Liver (tissue), 9 donors: ENCODE results near the gene GPALPP1. TPM values are rescaled to one million over a fixed set of nuclear protein-coding genes. Genes with fewer than 3 reads are reported as not detected.

Source experiments
- DNase-seq: peaks from one replicate; pipeline ENCODE4 v3.0.0-alpha.2; 2017; ENCODE audit warnings: low spot score
- H3K27ac ChIP-seq, 2 donors: one replicate each; pipeline ENCODE4 v1.7.0; 2013; ENCODE audit warnings: inconsistent platforms in 2 of 2, low read length in 2 of 2, control low read depth in 1 of 2, low read depth in 1 of 2, mild to moderate bottlenecking in 1 of 2
- H3K27me3 ChIP-seq, 4 donors: one replicate each; pipeline versions ENCODE4 v1.6.1 to v1.7.0; 2013; ENCODE audit warnings: low read length in 3 of 4, inconsistent platforms in 1 of 4, mild to moderate bottlenecking in 1 of 4, moderate library complexity in 1 of 4; ENCODE audit not compliant: control insufficient read depth in 4 of 4, insufficient read depth in 4 of 4
- H3K36me3 ChIP-seq, 4 donors: one replicate each; pipeline versions ENCODE4 v1.6.1 to v1.7.0; 2013; ENCODE audit warnings: low read length in 3 of 4, mild to moderate bottlenecking in 3 of 4, low read depth in 1 of 4, moderate library complexity in 1 of 4; ENCODE audit not compliant: control insufficient read depth in 4 of 4, insufficient read depth in 3 of 4
- H3K4me1 ChIP-seq, 4 donors: one replicate each; pipeline versions ENCODE4 v1.6.1 to v1.7.0; 2013; ENCODE audit warnings: low read length in 3 of 4, mild to moderate bottlenecking in 3 of 4, moderate library complexity in 1 of 4; ENCODE audit not compliant: control insufficient read depth in 4 of 4, insufficient read depth in 4 of 4
- H3K4me3 ChIP-seq, 3 donors: one replicate each; pipeline versions ENCODE4 v1.6.1 to v1.7.0; 2013; ENCODE audit warnings: low read length in 3 of 3, control low read depth in 1 of 3, low read depth in 1 of 3, mild to moderate bottlenecking in 1 of 3
- H3K9ac ChIP-seq, 2 donors: one replicate each; pipeline ENCODE4 v1.7.0; 2013; ENCODE audit warnings: low read length in 2 of 2, mild to moderate bottlenecking in 2 of 2, moderate library complexity in 2 of 2, control low read depth in 1 of 2, low read depth in 1 of 2
- H3K9me3 ChIP-seq, 4 donors: one replicate each; pipeline versions ENCODE4 v1.6.1 to v1.7.0; 2013; ENCODE audit warnings: low read length in 3 of 4; ENCODE audit not compliant: control insufficient read depth in 4 of 4
- ATF3 ChIP-seq: IDR thresholded peaks from 2 replicates; pipeline ENCODE4 v1.6.1; 2016; ENCODE audit warnings: antibody characterized with exemption
- CTCF ChIP-seq: fragments of 150-350 bp; IDR thresholded peaks from 2 replicates; pipeline ENCODE4 v1.5.1; 2017; ENCODE audit warnings: improper control_type of control experiment, low read depth, low read length; ENCODE audit not compliant: missing input control
- EGR1 ChIP-seq, 2 donors: IDR thresholded peaks; 2 replicates each; pipeline ENCODE4 v1.6.1; 2016 to 2018; ENCODE audit warnings: antibody characterized with exemption in 2 of 2, low read depth in 2 of 2
- FOXA1 ChIP-seq: IDR thresholded peaks from 2 replicates; pipeline ENCODE4 v1.6.1; 2016; ENCODE audit warnings: antibody characterized with exemption
- FOXA2 ChIP-seq: IDR thresholded peaks from 2 replicates; pipeline ENCODE4 v1.6.1; 2016; ENCODE audit warnings: antibody characterized with exemption
- GABPA ChIP-seq, 2 donors: IDR thresholded peaks in 1 of 2; conservative IDR thresholded peaks in 1 of 2; 2 replicates each; pipeline ENCODE4 v1.6.1; 2016; ENCODE audit warnings: antibody characterized with exemption in 2 of 2, mild to moderate bottlenecking in 1 of 2, moderate library complexity in 1 of 2
- HNF4A ChIP-seq, 2 donors: conservative IDR thresholded peaks; 2 replicates each; pipeline ENCODE4 v1.6.1; 2016; ENCODE audit warnings: antibody characterized with exemption in 2 of 2, mild to moderate bottlenecking in 2 of 2
- HNF4G ChIP-seq: IDR thresholded peaks from 2 replicates; pipeline ENCODE4 v1.6.1; 2016; ENCODE audit warnings: antibody characterized with exemption
- JUND ChIP-seq, 2 donors: IDR thresholded peaks; 2 replicates each; pipeline ENCODE4 v1.6.1; 2016; ENCODE audit warnings: antibody characterized with exemption in 2 of 2
- MAX ChIP-seq: IDR thresholded peaks from 2 replicates; pipeline ENCODE4 v1.6.1; 2016; ENCODE audit warnings: antibody characterized with exemption
- NR2F2 ChIP-seq: IDR thresholded peaks from 2 replicates; pipeline ENCODE4 v1.6.1; 2016; ENCODE audit warnings: antibody characterized with exemption
- RAD21 ChIP-seq, 2 donors: IDR thresholded peaks; 2 replicates each; pipeline ENCODE4 v1.6.1; 2016; ENCODE audit warnings: antibody characterized with exemption in 2 of 2, mild to moderate bottlenecking in 2 of 2
- REST ChIP-seq: IDR thresholded peaks from 2 replicates; pipeline ENCODE4 v1.6.1; 2016; ENCODE audit warnings: antibody characterized with exemption, mild to moderate bottlenecking
- RXRA ChIP-seq, 2 donors: IDR thresholded peaks; 2 replicates each; pipeline ENCODE4 v1.6.1; 2017 to 2018; ENCODE audit warnings: antibody characterized with exemption in 2 of 2, mild to moderate bottlenecking in 1 of 2
- SP1 ChIP-seq: IDR thresholded peaks from 2 replicates; pipeline ENCODE4 v1.6.1; 2018; ENCODE audit warnings: antibody characterized with exemption, mild to moderate bottlenecking
- TAF1 ChIP-seq: conservative IDR thresholded peaks from 2 replicates; pipeline ENCODE4 v1.6.1; 2016; ENCODE audit warnings: antibody characterized with exemption, mild to moderate bottlenecking
- YY1 ChIP-seq: IDR thresholded peaks from 2 replicates; pipeline ENCODE4 v1.6.1; 2016; ENCODE audit warnings: antibody characterized with exemption, mild to moderate bottlenecking
- WGBS: extraction: QIAGEN DNeasy Blood & Tissue Kit; methylation state at CpG from one replicate; pipeline ENCODE4 v1.1.7; 2013; 5-methylcytosine and 5-hydroxymethylcytosine counted together
- polyA plus RNA-seq, 2 donors: library from polyadenylated mRNA; stranded (reverse) in 1 of 2; unstranded in 1 of 2; fragments of 200-250 nt in 1 of 2; fragments of >200 nt in 1 of 2; fragmentation: Nextera tagmentation in 1 of 2; extraction: Ambion mirVana in 1 of 2; gene quantifications; one replicate each; pipeline versions ENCODE4 v1.2.1 to v1.2.3, GENCODE V29; 2013 to 2015
- total RNA-seq, 2 donors: library from RNA; depleted of rRNA; stranded (reverse); fragments of >200 nt; gene quantifications; one replicate each; pipeline ENCODE4 v1.2.3, GENCODE V29; 2014
- TF ChIP-seq, protein P1 (sequence below): IDR thresholded peaks from 2 replicates; pipeline ENCODE4 v1.6.1; 2016; ENCODE audit warnings: antibody characterized with exemption
- donor health status: healthy.
- donor health status: healthy.
- donor health status: healthy.
- donor health status: healthy.
- donor health status: healthy.

GPALPP1 gene
- total and polyA plus RNA-seq, 4 donors, result 4.7 to 15.7 (median 10.0) TPM

- Histone ChIP-seq H3K4me3 (no peak overlapping the region), H3K27ac (no peak overlapping the region), H3K27me3 (no peaks in the 10 kb centered on the region), H3K4me1 (no peaks in the 10 kb centered on the region), H3K9me3 (no peaks in the 10 kb centered on the region), H3K9ac (no peak overlapping the region), H3K36me3 (no peaks in the 10 kb centered on the region)
- no peak for TF ChIP-seq CTCF
- no peak for TF ChIP-seq REST
- TF ChIP-seq FOXA2, result no peak
- TF ChIP-seq RAD21 (IDR thresholded peaks at IDR 0.05), result no peak
- no peak for TF ChIP-seq HNF4A (conservative IDR thresholded peaks at IDR 0.05)
- no peak for TF ChIP-seq ATF3
- TF ChIP-seq RXRA (IDR thresholded peaks at IDR 0.05), result no peak
- TF ChIP-seq JUND (IDR thresholded peaks at IDR 0.05), result no peak
- no peak for TF ChIP-seq GABPA (IDR thresholded peaks at IDR 0.05 in 1 of 2, conservative IDR thresholded peaks at IDR 0.05 in 1 of 2)
- TF ChIP-seq NR2F2, result no peak
- no peak for TF ChIP-seq SP1
- TF ChIP-seq MAX, result no peak
- no peak for TF ChIP-seq FOXA1
- 62% methylated on average over 8 of the region's 8 CpGs for WGBS
- DNase-seq, result no peak
Measured at GRCh38 chr13:45055198-45055901, 66.0 kb downstream of the GPALPP1 start.

- Histone ChIP-seq H3K4me3 (no peak overlapping the region), H3K9me3 (no peaks in the 10 kb centered on the region), H3K9ac (no peak overlapping the region), H3K36me3 (no peaks in the 10 kb centered on the region), H3K27ac (no peak overlapping the region), H3K27me3 (no peaks in the 10 kb centered on the region), H3K4me1 (no peaks in the 10 kb centered on the region)
- no peak for TF ChIP-seq RXRA (IDR thresholded peaks at IDR 0.05)
- TF ChIP-seq, protein P1, sequence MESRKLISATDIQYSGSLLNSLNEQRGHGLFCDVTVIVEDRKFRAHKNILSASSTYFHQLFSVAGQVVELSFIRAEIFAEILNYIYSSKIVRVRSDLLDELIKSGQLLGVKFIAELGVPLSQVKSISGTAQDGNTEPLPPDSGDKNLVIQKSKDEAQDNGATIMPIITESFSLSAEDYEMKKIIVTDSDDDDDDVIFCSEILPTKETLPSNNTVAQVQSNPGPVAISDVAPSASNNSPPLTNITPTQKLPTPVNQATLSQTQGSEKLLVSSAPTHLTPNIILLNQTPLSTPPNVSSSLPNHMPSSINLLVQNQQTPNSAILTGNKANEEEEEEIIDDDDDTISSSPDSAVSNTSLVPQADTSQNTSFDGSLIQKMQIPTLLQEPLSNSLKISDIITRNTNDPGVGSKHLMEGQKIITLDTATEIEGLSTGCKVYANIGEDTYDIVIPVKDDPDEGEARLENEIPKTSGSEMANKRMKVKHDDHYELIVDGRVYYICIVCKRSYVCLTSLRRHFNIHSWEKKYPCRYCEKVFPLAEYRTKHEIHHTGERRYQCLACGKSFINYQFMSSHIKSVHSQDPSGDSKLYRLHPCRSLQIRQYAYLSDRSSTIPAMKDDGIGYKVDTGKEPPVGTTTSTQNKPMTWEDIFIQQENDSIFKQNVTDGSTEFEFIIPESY, result no peak
- no peak for TF ChIP-seq HNF4G
- TF ChIP-seq TAF1, result no peak
- TF ChIP-seq RAD21 (IDR thresholded peaks at IDR 0.05), result no peak
- no peak for TF ChIP-seq JUND (IDR thresholded peaks at IDR 0.05)
- no peak for TF ChIP-seq FOXA1
- no peak for TF ChIP-seq YY1
- no peak for TF ChIP-seq NR2F2
- TF ChIP-seq SP1, result no peak
- no peak for TF ChIP-seq CTCF
- TF ChIP-seq EGR1 (IDR thresholded peaks at IDR 0.05; ENCODE audit: low read depth in 2 of 2), result no peak
- TF ChIP-seq ATF3, result no peak
- 67% methylated on average over 7 of the region's 7 CpGs for WGBS
- DNase-seq, result no peak
Measured at GRCh38 chr13:45055902-45056648, 66.7 kb downstream of the GPALPP1 start.
